MCF 10A (cell line): ENCODE results near the gene MYH8. TPM values are rescaled to one million over a fixed set of nuclear protein-coding genes. Genes with fewer than 3 reads are reported as not detected.

Experiments
- BruUV-seq: library from RNA; stranded (reverse); fragments of 400-500 nt; replicated peaks from 2 replicates; lab custom pipeline; 2021; lab: Mats Ljungman, UMichigan
- CTCF ChIA-PET: fragments of 300-600 bp; sonication (Branson Sonifier 250); formaldehyde crosslinking; extraction: SDS; loops from one replicate; lab custom pipeline; 2021; ENCODE audit warnings: antibody characterized with exemption, inconsistent platforms; lab: Yijun Ruan, JAX
- POLR2A ChIA-PET: fragments of 300-600, 350-650 bp; sonication (Branson Sonifier 250); formaldehyde crosslinking; extraction: SDS; loops from one replicate; lab custom pipeline; 2020; ENCODE audit warnings: antibody characterized with exemption, inconsistent platforms; lab: Yijun Ruan, JAX
- DNase-seq: peaks from one replicate; pipeline ENCODE4 v3.0.0-alpha.2; 2018; ENCODE audit not compliant: unreplicated experiment
- H3K27ac Mint-ChIP-seq: one replicate; pipeline ENCODE4 v1.8.0; 2022; ENCODE audit warnings: mild to moderate bottlenecking, low read depth, mixed read lengths; ENCODE audit not compliant: unreplicated experiment
- H3K27me3 Mint-ChIP-seq: one replicate; pipeline ENCODE4 v1.8.0; 2022; ENCODE audit warnings: mixed read lengths; ENCODE audit not compliant: insufficient read depth, unreplicated experiment
- H3K36me3 Mint-ChIP-seq: one replicate; pipeline ENCODE4 v1.8.0; 2022; ENCODE audit warnings: mild to moderate bottlenecking, moderate library complexity, mixed read lengths; ENCODE audit not compliant: insufficient read depth, unreplicated experiment
- H3K4me1 Mint-ChIP-seq: one replicate; pipeline ENCODE4 v1.8.0; 2022; ENCODE audit warnings: mixed read lengths; ENCODE audit not compliant: insufficient read depth, unreplicated experiment
- H3K4me3 Mint-ChIP-seq: one replicate; pipeline ENCODE4 v1.8.0; 2022; ENCODE audit warnings: mild to moderate bottlenecking, moderate library complexity, mixed read lengths; ENCODE audit not compliant: unreplicated experiment
- H3K9me3 Mint-ChIP-seq: one replicate; pipeline ENCODE4 v1.8.0; 2022; ENCODE audit warnings: mixed read lengths; ENCODE audit not compliant: unreplicated experiment
- CTCF ChIP-seq: fragments of 200-600 bp; IDR thresholded peaks from one replicate; pipeline ENCODE4 v1.8.0; 2022; ENCODE audit warnings: antibody characterized with exemption, mild to moderate bottlenecking; ENCODE audit not compliant: unreplicated experiment
- intact Hi-C: fragments of 100-400 bp; cut with micrococcal nuclease; formaldehyde crosslinking; loops from 2 replicates; pipeline ENCODE4 v1.14.1; 2022
- total RNA-seq: library from RNA; stranded (reverse); gene quantifications from 2 replicates; pipeline ENCODE4 v1.2.3, GENCODE V29; 2022

MYH8 gene
- total RNA-seq, 1 experiment from 2014 or later: not detected

- BruUV-seq: no TSS peak
- CTCF ChIA-PET: interaction anchor here (0.6 to 0.8 kb wide), 3 partner anchors 13 to 40 kb away, joined by 3 read pairs; no protein-coding TSS in a partner anchor
- H3K4me1 Mint-ChIP-seq: no peaks in the 10 kb centered on the region
- H3K27ac Mint-ChIP-seq: no peak overlapping the region
- POLR2A ChIA-PET: no interaction called here
- intact Hi-C loops: no loop called here
- DNase-seq: peak; percentile 8
- no peaks in the 10 kb centered on the region for H3K36me3 Mint-ChIP-seq
- peaks cover 17% of the 10 kb centered on the region for H3K27me3 Mint-ChIP-seq
- TF ChIP-seq CTCF: no peak
- peaks cover 13% of the 10 kb centered on the region for H3K9me3 Mint-ChIP-seq
- H3K4me3 Mint-ChIP-seq: no peak overlapping the region
Measured at GRCh38 chr17:10435096-10435495, 13.3 kb upstream of the MYH8 start.

- no peaks in the 10 kb centered on the region for H3K4me1 Mint-ChIP-seq
- no peak overlapping the region for H3K27ac Mint-ChIP-seq
- H3K9me3 Mint-ChIP-seq: peaks cover 17% of the 10 kb centered on the region
- H3K36me3 Mint-ChIP-seq: no peaks in the 10 kb centered on the region
- CTCF ChIA-PET: no interaction called here
- BruUV-seq: no TSS peak
- intact Hi-C loops: no loop called here
- POLR2A ChIA-PET: no interaction called here
- no peak overlapping the region for H3K4me3 Mint-ChIP-seq
- no peak for DNase-seq
- H3K27me3 Mint-ChIP-seq: peaks cover 43% of the 10 kb centered on the region
- TF ChIP-seq CTCF: no peak
Measured at GRCh38 chr17:10429421-10430045, 7.8 kb upstream of the MYH8 start.

GRCh38 chr17:10428781-10429180 is 7.0 kb upstream of the MYH8 start:
- H3K9me3 Mint-ChIP-seq: peaks cover 17% of the 10 kb centered on the region
- no peak overlapping the region for H3K27ac Mint-ChIP-seq
- H3K4me1 Mint-ChIP-seq: no peaks in the 10 kb centered on the region
- no peak for DNase-seq
- no peak for TF ChIP-seq CTCF
- no peaks in the 10 kb centered on the region for H3K36me3 Mint-ChIP-seq
- intact Hi-C loops: no loop called here
- no peak overlapping the region for H3K4me3 Mint-ChIP-seq
- ChIA-PET CTCF (no interaction called here), POLR2A (no interaction called here)
- no TSS peak for BruUV-seq
- H3K27me3 Mint-ChIP-seq: peaks cover 43% of the 10 kb centered on the region

GRCh38 chr17:10421211-10421610 is 539 bp downstream of the MYH8 start:
- Mint-ChIP-seq H3K36me3 (no peaks in the 10 kb centered on the region), H3K4me3 (no peak overlapping the region), H3K4me1 (peaks cover 12% of the 10 kb centered on the region), H3K27me3 (peaks cover 11% of the 10 kb centered on the region), H3K9me3 (no peaks in the 10 kb centered on the region), H3K27ac (no peak overlapping the region)
- ChIA-PET CTCF (interaction anchor here (1.0 kb wide), 1 partner anchor 196 kb away, joined by 3 read pairs; no protein-coding TSS in a partner anchor), POLR2A (interaction anchor here (0.6 kb wide), 1 partner anchor 41 kb away, joined by 3 read pairs; no protein-coding TSS in a partner anchor)
- intact Hi-C loops: no loop called here
- no peak for TF ChIP-seq CTCF
- BruUV-seq: no TSS peak
- no peak for DNase-seq
